Bronchial epithelial cell (primary cell): Measurements from ENCODE around the gene ANKRD11. TPM values are rescaled to one million over a fixed set of nuclear protein-coding genes. Genes with fewer than 3 reads are reported as not detected.

Experiments used
- DNase-seq: peaks from one replicate; pipeline ENCODE4 v3.0.0-alpha.2; 2010; ENCODE audit warnings: low read depth
- FAIRE-seq: peaks from 2 replicates; lab custom pipeline; 2011; peaks lifted over from hg19 to GRCh38; lab: Jason Lieb, UNC
- H3K27me3 ChIP-seq: 2 replicates; pipeline ENCODE4 v1.5.1; 2011; ENCODE audit warnings: low read length; ENCODE audit not compliant: control insufficient read depth, insufficient read depth
- H3K36me3 ChIP-seq: 2 replicates; pipeline ENCODE4 v1.5.1; 2011; ENCODE audit warnings: low read length; ENCODE audit not compliant: control insufficient read depth, insufficient read depth
- H3K4me3 ChIP-seq: 2 replicates; pipeline ENCODE4 v1.5.1; 2011; ENCODE audit warnings: mild to moderate bottlenecking, low read depth, low read length, control low read depth
- total RNA-seq: library from RNA; depleted of rRNA; stranded (reverse); fragments of >200 nt; gene quantifications from 2 replicates; pipeline ENCODE4 v1.2.1, GENCODE V29; 2014
- TF ChIP-seq, protein P1 (sequence below): IDR thresholded peaks from 2 replicates; pipeline ENCODE4 v1.5.1; 2011; ENCODE audit warnings: mild to moderate bottlenecking, moderate library complexity, low read length, control low read depth, inconsistent platforms; ENCODE audit not compliant: insufficient read depth, severe bottlenecking

The ANKRD11 gene
- total RNA-seq, 1 donor from 2014 or later, result 64.5 TPM

DNA sequence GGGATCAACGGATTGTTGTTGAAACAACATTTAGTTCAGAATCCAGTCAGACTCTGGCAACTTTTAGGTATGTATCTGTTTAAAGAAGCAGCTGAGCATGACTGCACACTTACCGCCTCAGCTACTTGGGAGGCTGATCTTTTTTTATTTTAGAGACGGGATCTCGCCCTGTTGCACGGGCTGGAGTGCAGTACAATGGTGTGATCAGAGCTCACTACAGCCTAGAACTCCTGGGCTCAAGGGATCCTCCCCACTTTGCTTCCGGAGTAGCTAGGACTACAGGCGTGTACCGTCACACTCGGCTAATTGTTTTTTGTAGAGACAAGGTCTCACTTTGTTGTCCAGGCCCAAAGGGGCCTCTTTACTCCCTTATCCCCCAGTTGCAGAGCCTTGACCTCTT, 20.2 kb upstream of the ANKRD11 start:
- Histone ChIP-seq H3K4me3 (no peak overlapping the region), H3K36me3 (peaks cover 11% of the 10 kb centered on the region), H3K27me3 (no peaks in the 10 kb centered on the region)
- FAIRE-seq, result no peak
- TF ChIP-seq, protein P1, sequence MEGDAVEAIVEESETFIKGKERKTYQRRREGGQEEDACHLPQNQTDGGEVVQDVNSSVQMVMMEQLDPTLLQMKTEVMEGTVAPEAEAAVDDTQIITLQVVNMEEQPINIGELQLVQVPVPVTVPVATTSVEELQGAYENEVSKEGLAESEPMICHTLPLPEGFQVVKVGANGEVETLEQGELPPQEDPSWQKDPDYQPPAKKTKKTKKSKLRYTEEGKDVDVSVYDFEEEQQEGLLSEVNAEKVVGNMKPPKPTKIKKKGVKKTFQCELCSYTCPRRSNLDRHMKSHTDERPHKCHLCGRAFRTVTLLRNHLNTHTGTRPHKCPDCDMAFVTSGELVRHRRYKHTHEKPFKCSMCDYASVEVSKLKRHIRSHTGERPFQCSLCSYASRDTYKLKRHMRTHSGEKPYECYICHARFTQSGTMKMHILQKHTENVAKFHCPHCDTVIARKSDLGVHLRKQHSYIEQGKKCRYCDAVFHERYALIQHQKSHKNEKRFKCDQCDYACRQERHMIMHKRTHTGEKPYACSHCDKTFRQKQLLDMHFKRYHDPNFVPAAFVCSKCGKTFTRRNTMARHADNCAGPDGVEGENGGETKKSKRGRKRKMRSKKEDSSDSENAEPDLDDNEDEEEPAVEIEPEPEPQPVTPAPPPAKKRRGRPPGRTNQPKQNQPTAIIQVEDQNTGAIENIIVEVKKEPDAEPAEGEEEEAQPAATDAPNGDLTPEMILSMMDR, result no peak
- no peak for DNase-seq

DNA sequence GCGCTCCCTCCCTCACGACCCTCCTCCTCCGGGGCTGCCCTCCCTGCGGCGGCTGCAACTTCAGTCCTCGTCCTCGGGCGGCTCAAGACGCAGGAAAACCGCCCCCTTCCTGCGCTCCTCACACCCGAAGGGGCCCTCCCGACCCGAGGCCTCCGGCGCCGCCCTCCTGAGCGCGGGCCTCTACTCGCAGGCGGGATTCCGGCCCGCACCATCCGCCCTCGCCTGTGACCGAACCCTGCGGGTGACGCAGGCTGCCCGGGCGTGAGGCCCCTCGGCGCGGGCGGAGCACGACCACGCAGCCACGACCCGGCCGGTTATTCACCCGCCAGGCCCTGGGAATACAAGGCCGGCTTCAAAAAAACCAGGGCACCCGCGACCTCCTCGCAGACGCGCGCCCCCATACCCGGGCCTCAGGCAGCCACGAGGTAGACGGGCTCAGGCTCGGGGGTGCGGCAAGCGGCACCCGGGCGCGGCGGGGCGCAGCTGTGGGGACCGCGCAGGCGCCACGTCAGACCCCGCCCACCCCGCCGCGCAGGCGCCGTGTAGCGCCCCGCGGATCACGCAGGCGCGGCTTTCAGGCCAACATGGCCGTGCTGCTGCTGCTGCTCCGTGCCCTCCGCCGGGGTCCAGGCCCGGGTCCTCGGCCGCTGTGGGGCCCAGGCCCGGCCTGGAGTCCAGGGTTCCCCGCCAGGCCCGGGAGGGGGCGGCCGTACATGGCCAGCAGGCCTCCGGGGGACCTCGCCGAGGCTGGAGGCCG, 17.7 kb upstream of the ANKRD11 start, which contains the start of gene SPG7:
Gene SPG7 (plus strand): TSS at position 570 of the 757 bp plus-strand sequence. CDS start 15 bp downstream, at position 585.
- Histone ChIP-seq H3K36me3 (peaks cover 9% of the 10 kb centered on the region), H3K4me3 (peak within 1 kb of the TSS; percentile 84), H3K27me3 (no peaks in the 10 kb centered on the region)
- TF ChIP-seq, protein P1, result no peak
- DNase-seq, result peak; percentile 70
- FAIRE-seq, result no peak

- Histone ChIP-seq H3K27me3 (no peaks in the 10 kb centered on the region), H3K36me3 (peaks cover 7% of the 10 kb centered on the region), H3K4me3 (peak overlapping the region; percentile 84)
- TF ChIP-seq, protein P1, result no peak
- no peak for FAIRE-seq
- DNase-seq, result no peak
Measured at GRCh38 chr16:89507214-89507833, 17.0 kb upstream of the ANKRD11 start.

DNA sequence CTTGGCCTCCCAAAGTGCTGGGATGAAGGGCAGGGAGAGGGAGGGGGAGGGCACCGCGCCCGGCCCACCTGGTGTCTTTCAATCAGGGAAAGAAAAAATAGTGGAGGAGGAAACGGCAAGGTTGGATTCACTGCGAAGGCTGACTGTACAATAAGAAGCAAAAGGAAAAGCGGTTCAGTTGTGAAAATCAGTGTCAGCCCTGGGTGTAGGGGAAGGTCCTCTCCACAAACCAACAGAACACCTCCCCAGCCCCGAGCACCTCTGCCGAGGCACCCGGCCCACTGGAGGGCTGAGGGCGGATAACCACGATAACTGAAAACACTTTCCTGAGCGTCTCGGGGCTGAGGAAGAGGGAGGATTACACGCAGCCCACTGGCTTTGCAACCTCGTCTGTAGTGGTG, 16.4 kb upstream of the ANKRD11 start:
- FAIRE-seq (no peak), DNase-seq (no peak)
- H3K36me3 ChIP-seq, result peaks cover 7% of the 10 kb centered on the region
- H3K27me3 ChIP-seq, result no peaks in the 10 kb centered on the region
- TF ChIP-seq, protein P1, result no peak
- H3K4me3 ChIP-seq, result no peak overlapping the region

DNA sequence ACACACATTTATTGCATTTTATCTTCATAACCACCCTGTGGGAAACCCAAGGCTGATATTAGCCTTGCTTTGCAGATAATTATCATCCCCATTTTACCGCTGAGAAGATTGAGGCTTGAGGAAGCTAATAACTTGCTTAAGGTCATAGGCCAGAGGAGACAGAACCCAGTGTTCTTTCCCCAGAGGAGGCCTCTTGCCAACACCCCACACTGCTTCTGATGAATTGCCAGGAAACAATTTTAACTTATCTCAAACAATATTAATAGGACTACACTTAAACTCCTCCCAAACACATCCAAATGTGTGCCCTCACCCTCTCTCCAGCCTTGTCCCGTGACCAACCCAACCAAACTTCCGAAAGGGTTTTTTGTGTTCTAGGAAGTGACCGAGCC, 15.7 kb upstream of the ANKRD11 start:
- H3K4me3 ChIP-seq, result no peak overlapping the region
- H3K27me3 ChIP-seq, result no peaks in the 10 kb centered on the region
- TF ChIP-seq, protein P1, result no peak
- DNase-seq (no peak), FAIRE-seq (no peak)
- H3K36me3 ChIP-seq, result peaks cover 4% of the 10 kb centered on the region
